GM12878 (cell line): ENCODE results near the gene NKD2.

Source experiments
- POLR2A ChIP-seq: IDR thresholded peaks from 2 replicates; pipeline ENCODE4 v1.6.1; 2011; ENCODE audit warnings: low read depth, mild to moderate bottlenecking, low read length
- RAD21 ChIP-seq: IDR thresholded peaks from 2 replicates; pipeline ENCODE4 v1.6.1; 2011; ENCODE audit warnings: mild to moderate bottlenecking, low read depth, low read length, moderate library complexity; ENCODE audit not compliant: insufficient read depth
- RELA ChIP-seq: fragments of 450-650 bp; IDR thresholded peaks from 2 replicates; pipeline ENCODE4 v1.8.0; 2014; ENCODE audit warnings: borderline replicate concordance; ENCODE audit not compliant: partially characterized antibody
- SRF ChIP-seq, 2 experiments: IDR thresholded peaks; 2 replicates each; pipeline ENCODE4 v1.6.1; 2011; ENCODE audit warnings: low read depth in 2 of 2, low read length in 2 of 2, mild to moderate bottlenecking in 1 of 2, moderate library complexity in 1 of 2
- TAF1 ChIP-seq: IDR thresholded peaks from 2 replicates; pipeline ENCODE4 v1.6.1; 2011; ENCODE audit warnings: mild to moderate bottlenecking, low read depth, low read length, borderline replicate concordance
- TCF3 ChIP-seq: IDR thresholded peaks from 2 replicates; pipeline ENCODE4 v1.6.1; 2012; ENCODE audit warnings: low read depth, mild to moderate bottlenecking, low read length, borderline replicate concordance; ENCODE audit not compliant: insufficient read depth
- TF ChIP-seq, protein P1 (sequence below), 3 experiments: IDR thresholded peaks in 2 of 3; conservative IDR thresholded peaks in 1 of 3; 2 replicates each; pipeline ENCODE4 v1.5.1; 2011; ENCODE audit warnings: low read depth in 3 of 3, low read length in 3 of 3, mild to moderate bottlenecking in 3 of 3, control low read depth in 2 of 3, moderate library complexity in 2 of 3, inconsistent platforms in 1 of 3, mixed read lengths in 1 of 3; ENCODE audit not compliant: control insufficient read depth in 2 of 3, insufficient read depth in 1 of 3; ENCODE audit errors: extremely low read depth in 1 of 3
- TF ChIP-seq, protein P2 (sequence below): IDR thresholded peaks from 2 replicates; pipeline ENCODE4 v1.6.1; 2012; ENCODE audit warnings: mild to moderate bottlenecking, low read depth, low read length
- TF ChIP-seq, protein P3 (sequence below): fragments of 450-650 bp; IDR thresholded peaks from 2 replicates; pipeline ENCODE4 v1.6.1; 2014; ENCODE audit warnings: mild to moderate bottlenecking
- TF ChIP-seq, protein P4 (sequence below): IDR thresholded peaks from 2 replicates; pipeline ENCODE4 v1.6.1; 2011; ENCODE audit warnings: low read depth, mild to moderate bottlenecking, low read length, moderate library complexity, borderline replicate concordance; ENCODE audit errors: extremely low read depth

DNA sequence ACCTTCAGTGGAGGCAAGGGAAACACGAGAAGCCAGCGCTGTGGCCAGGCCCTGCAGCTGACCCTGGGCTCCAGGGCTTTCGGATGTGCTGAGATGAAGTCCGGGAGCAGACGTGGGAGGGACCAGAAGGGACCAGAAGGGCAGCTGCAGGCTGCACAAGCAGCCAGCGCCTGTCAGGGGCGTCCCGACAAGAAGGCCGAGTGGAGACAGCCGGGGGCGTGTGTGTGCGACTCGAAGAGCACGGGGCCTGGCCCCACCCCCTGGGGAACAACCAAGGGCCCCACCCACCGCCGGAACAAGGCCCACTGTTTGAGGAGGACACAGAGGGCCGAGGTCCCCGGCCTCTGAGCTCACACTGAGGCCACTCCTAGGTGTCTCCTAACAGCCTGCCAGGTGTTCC lies 71.8 kb downstream of the NKD2 start:
- TF ChIP-seq, protein P1, sequence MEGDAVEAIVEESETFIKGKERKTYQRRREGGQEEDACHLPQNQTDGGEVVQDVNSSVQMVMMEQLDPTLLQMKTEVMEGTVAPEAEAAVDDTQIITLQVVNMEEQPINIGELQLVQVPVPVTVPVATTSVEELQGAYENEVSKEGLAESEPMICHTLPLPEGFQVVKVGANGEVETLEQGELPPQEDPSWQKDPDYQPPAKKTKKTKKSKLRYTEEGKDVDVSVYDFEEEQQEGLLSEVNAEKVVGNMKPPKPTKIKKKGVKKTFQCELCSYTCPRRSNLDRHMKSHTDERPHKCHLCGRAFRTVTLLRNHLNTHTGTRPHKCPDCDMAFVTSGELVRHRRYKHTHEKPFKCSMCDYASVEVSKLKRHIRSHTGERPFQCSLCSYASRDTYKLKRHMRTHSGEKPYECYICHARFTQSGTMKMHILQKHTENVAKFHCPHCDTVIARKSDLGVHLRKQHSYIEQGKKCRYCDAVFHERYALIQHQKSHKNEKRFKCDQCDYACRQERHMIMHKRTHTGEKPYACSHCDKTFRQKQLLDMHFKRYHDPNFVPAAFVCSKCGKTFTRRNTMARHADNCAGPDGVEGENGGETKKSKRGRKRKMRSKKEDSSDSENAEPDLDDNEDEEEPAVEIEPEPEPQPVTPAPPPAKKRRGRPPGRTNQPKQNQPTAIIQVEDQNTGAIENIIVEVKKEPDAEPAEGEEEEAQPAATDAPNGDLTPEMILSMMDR (IDR thresholded peaks at IDR 0.05 in 2 of 3, conservative IDR thresholded peaks at IDR 0.05 in 1 of 3; ENCODE audit: control insufficient read depth in 2 of 3, extremely low read depth in 1 of 3, insufficient read depth in 1 of 3, low read depth in 3 of 3, low read length in 3 of 3), result no peak
- TF ChIP-seq, protein P2, sequence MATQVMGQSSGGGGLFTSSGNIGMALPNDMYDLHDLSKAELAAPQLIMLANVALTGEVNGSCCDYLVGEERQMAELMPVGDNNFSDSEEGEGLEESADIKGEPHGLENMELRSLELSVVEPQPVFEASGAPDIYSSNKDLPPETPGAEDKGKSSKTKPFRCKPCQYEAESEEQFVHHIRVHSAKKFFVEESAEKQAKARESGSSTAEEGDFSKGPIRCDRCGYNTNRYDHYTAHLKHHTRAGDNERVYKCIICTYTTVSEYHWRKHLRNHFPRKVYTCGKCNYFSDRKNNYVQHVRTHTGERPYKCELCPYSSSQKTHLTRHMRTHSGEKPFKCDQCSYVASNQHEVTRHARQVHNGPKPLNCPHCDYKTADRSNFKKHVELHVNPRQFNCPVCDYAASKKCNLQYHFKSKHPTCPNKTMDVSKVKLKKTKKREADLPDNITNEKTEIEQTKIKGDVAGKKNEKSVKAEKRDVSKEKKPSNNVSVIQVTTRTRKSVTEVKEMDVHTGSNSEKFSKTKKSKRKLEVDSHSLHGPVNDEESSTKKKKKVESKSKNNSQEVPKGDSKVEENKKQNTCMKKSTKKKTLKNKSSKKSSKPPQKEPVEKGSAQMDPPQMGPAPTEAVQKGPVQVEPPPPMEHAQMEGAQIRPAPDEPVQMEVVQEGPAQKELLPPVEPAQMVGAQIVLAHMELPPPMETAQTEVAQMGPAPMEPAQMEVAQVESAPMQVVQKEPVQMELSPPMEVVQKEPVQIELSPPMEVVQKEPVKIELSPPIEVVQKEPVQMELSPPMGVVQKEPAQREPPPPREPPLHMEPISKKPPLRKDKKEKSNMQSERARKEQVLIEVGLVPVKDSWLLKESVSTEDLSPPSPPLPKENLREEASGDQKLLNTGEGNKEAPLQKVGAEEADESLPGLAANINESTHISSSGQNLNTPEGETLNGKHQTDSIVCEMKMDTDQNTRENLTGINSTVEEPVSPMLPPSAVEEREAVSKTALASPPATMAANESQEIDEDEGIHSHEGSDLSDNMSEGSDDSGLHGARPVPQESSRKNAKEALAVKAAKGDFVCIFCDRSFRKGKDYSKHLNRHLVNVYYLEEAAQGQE, result no peak
- no peak for TF ChIP-seq RAD21
- TF ChIP-seq, protein P3, sequence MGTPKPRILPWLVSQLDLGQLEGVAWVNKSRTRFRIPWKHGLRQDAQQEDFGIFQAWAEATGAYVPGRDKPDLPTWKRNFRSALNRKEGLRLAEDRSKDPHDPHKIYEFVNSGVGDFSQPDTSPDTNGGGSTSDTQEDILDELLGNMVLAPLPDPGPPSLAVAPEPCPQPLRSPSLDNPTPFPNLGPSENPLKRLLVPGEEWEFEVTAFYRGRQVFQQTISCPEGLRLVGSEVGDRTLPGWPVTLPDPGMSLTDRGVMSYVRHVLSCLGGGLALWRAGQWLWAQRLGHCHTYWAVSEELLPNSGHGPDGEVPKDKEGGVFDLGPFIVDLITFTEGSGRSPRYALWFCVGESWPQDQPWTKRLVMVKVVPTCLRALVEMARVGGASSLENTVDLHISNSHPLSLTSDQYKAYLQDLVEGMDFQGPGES, result no peak
- TF ChIP-seq POLR2A, result no peak
- TF ChIP-seq RELA, result no peak
- TF ChIP-seq TCF3, result no peak
- no peak for TF ChIP-seq TAF1
- no peak for TF ChIP-seq SRF (IDR thresholded peaks at IDR 0.05; ENCODE audit: low read depth in 2 of 2, low read length in 2 of 2)
- TF ChIP-seq, protein P4, sequence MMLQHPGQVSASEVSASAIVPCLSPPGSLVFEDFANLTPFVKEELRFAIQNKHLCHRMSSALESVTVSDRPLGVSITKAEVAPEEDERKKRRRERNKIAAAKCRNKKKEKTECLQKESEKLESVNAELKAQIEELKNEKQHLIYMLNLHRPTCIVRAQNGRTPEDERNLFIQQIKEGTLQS, result no peak
